GM18870 (cell line): ENCODE measurements around the gene MCAM.

ENCODE experiments used
- ATAC-seq: cut with Tn5 transposase; IDR thresholded peaks from one replicate; pipeline ENCODE4 v1.9.1; 2021; ENCODE audit warnings: moderate library complexity; ENCODE audit not compliant: unreplicated experiment

MCAM gene

DNA sequence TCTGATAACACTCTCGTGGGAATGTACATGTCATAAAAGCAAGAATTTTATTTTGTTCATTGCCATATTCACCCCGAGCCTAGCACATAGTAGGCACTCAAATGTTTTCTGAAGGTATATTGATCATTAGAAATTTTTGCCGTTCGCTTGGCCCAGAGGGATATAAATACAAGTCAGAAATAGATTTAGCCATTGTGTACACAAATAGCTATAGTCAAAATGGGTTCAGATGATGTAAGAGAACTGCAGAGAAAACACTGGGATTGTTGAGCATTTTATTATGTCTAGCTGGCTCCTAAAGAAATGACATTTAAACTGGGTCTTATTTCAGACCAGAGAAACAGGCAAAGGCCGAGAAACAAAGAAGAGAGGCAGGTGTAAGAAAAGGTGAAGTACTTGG is 49.3 kb downstream of the MCAM start:
- ATAC-seq = no peak

GRCh38 chr11:119266517-119267255 is 50.2 kb downstream of the MCAM start:
- ATAC-seq = no peak

GRCh38 chr11:119266063-119266462 is 50.9 kb downstream of the MCAM start:
- no peak for ATAC-seq

DNA sequence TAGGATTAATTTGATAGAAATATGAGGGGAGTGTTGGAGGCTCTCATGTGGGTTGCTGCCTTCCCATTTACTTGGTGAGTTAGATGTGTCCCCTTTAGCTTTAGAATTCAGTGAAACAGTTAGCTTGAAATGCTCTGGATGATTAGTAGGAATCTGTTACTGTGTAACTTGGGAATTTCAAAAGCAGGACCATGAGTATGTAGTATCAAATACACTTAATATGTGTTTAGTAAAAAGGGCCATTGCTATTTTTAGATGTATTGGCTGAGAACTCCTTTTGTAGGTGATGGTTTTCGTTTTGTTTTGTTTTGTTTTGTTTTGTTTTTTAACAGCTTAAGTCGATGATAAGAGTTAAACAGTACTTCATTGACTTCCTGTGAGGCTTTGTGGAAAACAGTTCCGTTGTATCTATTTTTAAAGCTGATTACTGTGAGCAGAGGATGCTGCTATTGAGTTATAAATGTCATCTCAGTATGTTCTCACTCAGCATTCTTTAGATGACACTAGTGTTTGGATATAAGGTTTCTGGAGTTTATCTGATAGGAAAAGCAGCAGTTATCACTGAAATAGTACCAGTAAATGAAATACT is 53.5 kb downstream of the MCAM start:
- ATAC-seq = no peak

DNA sequence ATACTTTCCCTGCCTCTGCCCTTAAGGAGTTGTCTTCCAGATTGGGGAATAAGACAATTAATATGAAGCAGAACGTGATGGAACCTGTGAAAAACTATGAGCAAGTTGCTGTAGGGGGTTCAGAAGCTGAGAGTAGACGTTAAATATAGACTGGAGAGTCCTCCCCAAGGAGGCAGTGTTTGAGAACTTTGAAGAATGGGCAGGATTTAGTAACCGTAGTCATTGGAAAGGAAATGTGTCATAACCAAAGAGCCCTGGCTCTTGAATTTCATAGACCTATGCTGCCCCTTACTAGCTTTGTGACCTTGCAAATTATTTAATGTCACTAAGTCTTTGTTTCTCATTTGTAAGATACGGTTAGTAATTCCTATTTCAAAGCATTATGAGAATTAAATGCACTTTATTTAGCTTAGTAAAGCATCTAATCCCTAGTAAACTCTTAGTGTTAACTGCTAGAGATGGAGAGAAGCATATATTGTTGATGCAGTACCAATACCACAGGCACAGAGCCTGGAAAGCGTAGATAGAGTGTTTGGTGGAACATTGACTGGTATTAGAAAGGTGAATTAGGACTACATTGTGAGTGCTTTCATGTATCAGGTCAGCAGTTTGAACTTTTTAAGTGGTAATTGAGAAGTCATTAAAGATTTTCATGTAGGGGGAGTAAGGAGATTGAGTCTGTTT is 54.1 kb downstream of the MCAM start:
- no peak for ATAC-seq

- ATAC-seq = no peak
Observed at GRCh38 chr11:119258983-119259382, 57.9 kb downstream of the MCAM start.
